Keratinocyte (primary cell): ENCODE results near the gene NEUROG3. TPM values are rescaled to one million over a fixed set of nuclear protein-coding genes. Genes with fewer than 3 reads are reported as not detected.

ENCODE experiments used
- DNase-seq: peaks from one replicate; pipeline ENCODE4 v3.0.0-alpha.2; 2011; ENCODE audit warnings: low read depth, missing footprints, low spot score
- FAIRE-seq: peaks from 2 replicates; lab custom pipeline; 2011; peaks lifted over from hg19 to GRCh38; lab: Jason Lieb, UNC
- H2AFZ ChIP-seq: 2 replicates; pipeline ENCODE4 v1.6.0; 2012; ENCODE audit warnings: low read length, control low read depth, inconsistent platforms; ENCODE audit not compliant: control insufficient read depth
- H3K27ac ChIP-seq: 2 replicates; pipeline ENCODE4 v1.5.1; 2011; ENCODE audit warnings: low read length; ENCODE audit not compliant: control insufficient read depth, insufficient read depth
- H3K27me3 ChIP-seq: 3 replicates; pipeline ENCODE4 v1.6.0; 2011; ENCODE audit warnings: low read length; ENCODE audit not compliant: control insufficient read depth, insufficient read depth; ENCODE audit errors: extremely low read depth
- H3K36me3 ChIP-seq, 2 experiments: 2 replicates in 1 of 2; 3 replicates in 1 of 2; pipeline ENCODE4 v1.5.1; 2011; ENCODE audit warnings: low read length in 2 of 2, mild to moderate bottlenecking in 1 of 2; ENCODE audit not compliant: control insufficient read depth in 2 of 2, insufficient read depth in 2 of 2; ENCODE audit errors: extremely low read depth in 1 of 2
- H3K4me1 ChIP-seq: 3 replicates; pipeline ENCODE4 v1.5.1; 2011; ENCODE audit warnings: low read length; ENCODE audit not compliant: control insufficient read depth, insufficient read depth; ENCODE audit errors: extremely low read depth
- H3K4me2 ChIP-seq: 3 replicates; pipeline ENCODE4 v1.6.0; 2011; ENCODE audit warnings: low read depth, low read length; ENCODE audit not compliant: control insufficient read depth, insufficient read depth; ENCODE audit errors: extremely low read depth
- H3K4me3 ChIP-seq, 3 experiments: fragments of 200-600 bp in 1 of 3; sonication (generic) in 1 of 3; 2 replicates in 2 of 3; 3 replicates in 1 of 3; pipeline ENCODE4 v1.5.1; 2011 to 2016; ENCODE audit warnings: low read length in 3 of 3, mild to moderate bottlenecking in 3 of 3, control low read depth in 2 of 3, inconsistent platforms in 1 of 3, low read depth in 1 of 3, mixed read lengths in 1 of 3, mixed run types in 1 of 3, moderate library complexity in 1 of 3; ENCODE audit not compliant: control insufficient read depth in 2 of 3, insufficient read depth in 2 of 3; ENCODE audit errors: extremely low read depth in 1 of 3
- H3K79me2 ChIP-seq: 2 replicates; pipeline ENCODE4 v1.6.0; 2012; ENCODE audit warnings: low read length; ENCODE audit not compliant: control insufficient read depth, insufficient read depth
- H3K9ac ChIP-seq: 3 replicates; pipeline ENCODE4 v1.6.0; 2011; ENCODE audit warnings: low read length; ENCODE audit not compliant: control insufficient read depth, insufficient read depth; ENCODE audit errors: extremely low read depth
- H3K9me1 ChIP-seq: 3 replicates; pipeline ENCODE4 v1.6.0; 2011; ENCODE audit warnings: low read length; ENCODE audit not compliant: control insufficient read depth, insufficient read depth; ENCODE audit errors: extremely low read depth
- H3K9me3 ChIP-seq: 2 replicates; pipeline ENCODE4 v1.5.1; 2012; ENCODE audit warnings: low read depth, low read length; ENCODE audit not compliant: control insufficient read depth
- H4K20me1 ChIP-seq: 3 replicates; pipeline ENCODE4 v1.6.0; 2011; ENCODE audit warnings: low read length; ENCODE audit not compliant: control insufficient read depth, insufficient read depth; ENCODE audit errors: extremely low read depth
- CTCF ChIP-seq, 3 experiments: IDR thresholded peaks in 1 of 3; conservative IDR thresholded peaks in 1 of 3; optimal IDR thresholded peaks in 1 of 3; 2 replicates in 2 of 3; 3 replicates in 1 of 3; pipeline versions ENCODE3 to v1.5.1; 2011; ENCODE audit warnings: low read length in 3 of 3, mild to moderate bottlenecking in 3 of 3, moderate library complexity in 2 of 3, control low read depth in 1 of 3, inconsistent platforms in 1 of 3; ENCODE audit not compliant: insufficient read depth in 2 of 3; ENCODE audit errors: extremely low read depth in 1 of 3
- EZH2 ChIP-seq: IDR thresholded peaks from one replicate; pipeline ENCODE4 v1.6.1; 2012; ENCODE audit warnings: inconsistent platforms, mild to moderate bottlenecking, low read length, moderate library complexity
- dilution Hi-C: fragments of 300-500 bp; cut with MboI; formaldehyde crosslinking; loops from one replicate; pipeline ENCODE4 v1.7.0; 2020; ENCODE audit warnings: low sequenced_read_pairs; ENCODE audit not compliant: extremely low pct_ligation_motif_present
- polyA plus RNA-seq, 5 experiments: library from polyadenylated mRNA; depleted of rRNA in 3 of 5; stranded (reverse) in 3 of 5; stranded (forward) in 1 of 5; unstranded in 1 of 5; fragments of >200 nt; gene quantifications; 1 replicate in 1 of 5; 2 replicates in 3 of 5; 3 replicates in 1 of 5; pipeline versions ENCODE4 v1.2.1 to v1.2.3, GENCODE V29; 2011 to 2012; ENCODE audit warnings: missing spikeins in 2 of 5, low read depth in 1 of 5, low replicate concordance in 1 of 5

Gene NEUROG3
- polyA plus RNA-seq, 1 donor (not counting 4 experiments of a cell fraction or from before 2014, with no cell fraction given): not detected

GRCh38 chr10:69559525-69559924, 13.7 kb downstream of the NEUROG3 start:
- Histone ChIP-seq H2AFZ (no peak overlapping the region), H3K4me2 (no peak overlapping the region), H3K9me1 (no peaks in the 10 kb centered on the region), H3K36me3 (no peaks in the 10 kb centered on the region), H3K9me3 (no peaks in the 10 kb centered on the region), H3K27me3 (peaks cover 6% of the 10 kb centered on the region), H3K9ac (no peak overlapping the region), H4K20me1 (no peaks in the 10 kb centered on the region), H3K4me1 (no peaks in the 10 kb centered on the region), H3K27ac (no peak overlapping the region), H3K79me2 (no peaks in the 10 kb centered on the region), H3K4me3 (no peak overlapping the region)
- dilution Hi-C loops: no loop called here
- no peak for FAIRE-seq
- no peak for TF ChIP-seq EZH2
- DNase-seq: no peak

GRCh38 chr10:69558559-69558958, 14.7 kb downstream of the NEUROG3 start:
- Histone ChIP-seq H2AFZ (no peak overlapping the region), H3K79me2 (no peaks in the 10 kb centered on the region), H3K9me3 (no peaks in the 10 kb centered on the region), H3K27ac (no peak overlapping the region), H3K4me1 (no peaks in the 10 kb centered on the region), H4K20me1 (no peaks in the 10 kb centered on the region), H3K4me3 (no peak overlapping the region), H3K36me3 (no peaks in the 10 kb centered on the region), H3K4me2 (no peak overlapping the region), H3K9me1 (no peaks in the 10 kb centered on the region), H3K9ac (no peak overlapping the region), H3K27me3 (peaks cover 6% of the 10 kb centered on the region)
- TF ChIP-seq CTCF (optimal IDR thresholded peaks at IDR 0.05 in 1 of 3, IDR thresholded peaks at IDR 0.05 in 1 of 3, conservative IDR thresholded peaks at IDR 0.05 in 1 of 3; ENCODE audit: extremely low read depth in 1 of 3, insufficient read depth in 2 of 3, low read length in 3 of 3) (no peak), EZH2 (no peak)
- dilution Hi-C loops: no loop called here
- DNase-seq (no peak), FAIRE-seq (no peak)

- dilution Hi-C loops: no loop called here
- Histone ChIP-seq H3K79me2 (no peaks in the 10 kb centered on the region), H3K4me3 (no peak overlapping the region), H3K4me1 (no peaks in the 10 kb centered on the region), H3K4me2 (no peak overlapping the region), H3K9me3 (peaks cover 6% of the 10 kb centered on the region), H2AFZ (no peak overlapping the region), H3K27ac (no peak overlapping the region), H4K20me1 (no peaks in the 10 kb centered on the region), H3K9me1 (no peaks in the 10 kb centered on the region), H3K36me3 (no peaks in the 10 kb centered on the region), H3K9ac (no peak overlapping the region), H3K27me3 (peaks cover 8% of the 10 kb centered on the region)
- no peak for TF ChIP-seq EZH2
- DNase-seq: no peak
- no peak for FAIRE-seq
Measured at GRCh38 chr10:69554611-69555010, 18.6 kb downstream of the NEUROG3 start.
